Ureter (tissue), 1 donor: ENCODE results near the gene NTM. TPM values are rescaled to one million over a fixed set of nuclear protein-coding genes. Genes with fewer than 3 reads are reported as not detected.

Source experiments
- DNase-seq: peaks from one replicate; pipeline ENCODE4 v3.0.0-alpha.2; 2020; ENCODE audit warnings: low spot score
- total RNA-seq: library from RNA; stranded (reverse); gene quantifications from one replicate; pipeline ENCODE4 v1.2.4, GENCODE V29; 2023
- donor health status: DM: yes; HTN: yes; CAD: no.

The NTM gene
- total RNA-seq, 1 donor from 2014 or later = 9.9 TPM

DNA sequence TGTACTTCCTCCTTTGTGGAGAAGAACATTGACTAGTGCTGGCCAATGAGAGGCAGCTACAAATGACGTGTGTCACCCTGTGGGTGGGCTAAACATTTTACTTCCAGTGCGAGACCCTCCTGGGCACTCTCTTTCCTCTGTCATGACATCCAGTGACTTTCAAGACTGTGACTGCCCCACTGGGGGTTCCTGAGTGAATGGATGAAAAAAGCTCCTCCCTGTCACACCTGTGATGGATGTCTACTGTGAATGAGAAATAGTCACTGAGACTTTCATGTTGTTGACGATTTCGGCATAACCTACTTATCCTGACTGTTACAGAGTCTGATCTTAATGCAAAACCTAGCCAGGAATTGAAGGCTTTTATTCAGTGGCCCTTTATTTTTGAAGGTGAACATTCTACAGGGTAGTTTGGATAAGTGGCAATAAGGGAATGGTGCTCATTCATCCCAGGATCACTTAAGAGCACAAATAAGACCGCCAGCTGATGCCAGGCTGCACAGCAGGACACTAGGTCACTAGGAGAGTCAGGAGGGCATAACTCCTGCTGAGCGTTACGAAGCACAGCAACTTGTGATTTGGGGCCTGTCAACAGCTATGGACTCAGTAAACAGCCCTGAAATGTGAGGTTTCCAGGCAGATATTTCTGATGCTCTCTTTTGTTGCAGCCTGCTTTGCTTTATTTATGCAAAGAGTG lies 636.6 kb downstream of the NTM start:
- DNase-seq = no peak

GRCh38 chr11:132008226-132008625 lies 637.8 kb downstream of the NTM start:
- DNase-seq = no peak

- no peak for DNase-seq
Measured at GRCh38 chr11:132008872-132009271, 638.5 kb downstream of the NTM start.

- DNase-seq = no peak
Measured at GRCh38 chr11:132020001-132020400, 649.6 kb downstream of the NTM start.

DNA sequence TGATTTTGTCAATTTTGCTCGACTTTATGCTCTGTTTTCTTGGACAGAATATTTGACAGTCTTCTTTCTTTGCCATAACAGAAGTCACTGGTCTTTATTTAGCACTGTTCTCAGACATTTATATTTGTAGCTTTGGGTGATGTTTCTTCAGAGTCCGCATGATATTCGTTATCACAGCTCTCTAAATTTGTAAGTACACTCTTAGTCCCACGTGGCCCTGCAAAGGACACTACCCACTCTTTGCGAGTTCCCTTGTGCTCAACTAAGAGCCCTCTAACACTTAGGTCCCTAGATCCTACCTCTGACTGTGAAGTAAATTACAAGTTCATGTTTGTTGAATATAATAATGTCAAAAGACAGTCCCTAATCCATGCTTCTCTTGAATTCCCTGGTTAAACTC lies 651.9 kb downstream of the NTM start:
- no peak for DNase-seq

DNA sequence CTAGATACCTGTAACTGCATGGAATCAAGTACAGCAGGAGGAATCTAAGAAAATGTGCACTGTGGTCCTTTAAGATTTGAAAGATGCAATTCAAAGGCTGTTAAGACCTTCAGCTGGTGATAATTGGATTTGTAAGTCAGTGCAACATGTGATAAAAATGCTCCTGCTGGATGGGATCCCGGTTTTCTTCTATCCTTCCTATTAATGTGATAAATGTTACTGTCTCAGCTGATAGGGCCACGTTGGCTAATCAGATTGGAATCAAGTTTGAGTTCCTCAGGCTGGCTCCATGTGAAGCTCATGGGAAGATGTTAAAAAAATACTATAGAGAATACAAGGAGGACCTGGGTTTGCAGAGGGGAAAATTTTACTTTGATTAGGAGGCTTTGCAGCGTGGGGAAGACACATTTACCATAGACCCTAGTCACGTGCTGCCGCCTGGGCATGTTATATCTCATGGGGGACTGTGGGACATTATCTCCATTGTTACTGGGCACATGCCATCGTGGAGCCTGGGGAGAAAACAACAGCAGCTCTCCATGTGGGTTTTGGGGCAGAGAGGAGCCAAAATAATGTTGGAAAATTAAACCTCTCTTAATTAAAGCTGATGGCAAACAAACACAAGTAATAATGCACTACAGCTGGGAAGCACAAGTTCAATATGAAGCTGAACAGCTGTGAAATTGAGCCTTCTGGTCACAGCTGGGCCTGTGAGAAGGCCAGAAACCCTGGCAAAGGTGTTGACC lies 652.5 kb downstream of the NTM start:
- no peak for DNase-seq

GRCh38 chr11:132024587-132025295 lies 654.3 kb downstream of the NTM start:
- no peak for DNase-seq

GRCh38 chr11:132026746-132027145 lies 656.3 kb downstream of the NTM start:
- DNase-seq = no peak

- DNase-seq = no peak
Measured at GRCh38 chr11:132028380-132029240, 658.2 kb downstream of the NTM start.

- no peak for DNase-seq
Measured at GRCh38 chr11:132030896-132031295, 660.5 kb downstream of the NTM start.

- DNase-seq = no peak
Measured at GRCh38 chr11:132032555-132032954, 662.1 kb downstream of the NTM start.

GRCh38 chr11:132033051-132033450 lies 662.6 kb downstream of the NTM start:
- DNase-seq = no peak

DNA sequence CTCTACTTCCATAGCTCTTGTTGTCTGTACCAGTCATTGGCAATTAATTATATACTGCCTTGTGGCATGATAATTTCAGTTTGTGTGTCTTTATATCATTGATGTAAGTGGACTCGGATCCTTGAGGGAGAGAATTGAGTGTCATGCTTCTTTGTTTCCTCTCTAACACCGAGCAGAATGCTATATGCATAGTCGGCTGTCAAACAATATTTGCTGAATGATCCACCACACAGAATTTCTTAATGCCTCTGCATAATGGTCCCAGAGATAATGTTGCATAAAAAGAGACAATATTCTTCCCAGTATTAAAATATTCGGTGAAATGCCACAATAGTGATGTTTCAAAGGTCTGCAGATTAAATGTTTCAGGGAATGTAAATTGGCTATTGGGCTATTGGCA lies 664.8 kb downstream of the NTM start:
- DNase-seq = no peak

DNA sequence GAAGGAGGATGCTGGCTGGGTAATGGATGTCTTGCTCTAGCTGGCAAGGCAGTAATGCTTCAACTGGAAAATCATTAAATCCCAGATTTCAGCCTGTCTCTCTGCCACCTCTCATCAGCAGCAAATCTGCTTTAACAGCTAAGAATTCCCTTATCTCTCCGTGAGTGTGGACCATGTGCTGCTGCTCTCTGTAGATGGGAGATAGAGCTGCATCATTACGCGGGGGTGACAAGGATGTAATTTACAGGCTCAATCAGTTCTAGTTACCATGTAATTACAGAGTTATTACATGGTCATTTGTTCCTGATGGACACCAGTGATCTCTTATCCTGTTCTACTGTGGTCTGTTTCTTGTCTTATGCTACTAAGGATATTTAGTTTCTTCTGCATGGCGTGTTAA lies 665.4 kb downstream of the NTM start:
- DNase-seq = no peak

DNA sequence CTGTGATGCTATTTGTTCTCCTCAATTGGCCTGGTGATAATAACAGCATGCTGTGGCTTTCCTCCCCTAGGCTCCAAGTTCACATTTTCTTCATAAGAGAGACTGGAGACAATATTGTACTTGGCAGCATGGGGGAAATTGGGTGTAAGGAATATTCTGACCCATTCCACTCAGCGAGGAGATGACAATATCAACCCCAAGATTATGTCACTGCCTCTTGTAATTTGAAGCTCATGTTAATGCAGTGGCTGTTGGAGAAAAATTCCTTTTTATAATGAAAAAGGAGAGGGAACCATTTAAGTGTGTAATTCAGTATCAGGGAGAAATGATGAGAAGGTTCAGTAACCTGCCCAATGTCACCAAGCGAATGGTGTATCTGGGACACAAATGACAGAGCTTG lies 665.8 kb downstream of the NTM start:
- DNase-seq = no peak

GRCh38 chr11:132036746-132037466 lies 666.5 kb downstream of the NTM start:
- no peak for DNase-seq

GRCh38 chr11:132037467-132037862 lies 667.0 kb downstream of the NTM start:
- DNase-seq = no peak

- DNase-seq = no peak
Measured at GRCh38 chr11:132037956-132038355, 667.5 kb downstream of the NTM start.

DNA sequence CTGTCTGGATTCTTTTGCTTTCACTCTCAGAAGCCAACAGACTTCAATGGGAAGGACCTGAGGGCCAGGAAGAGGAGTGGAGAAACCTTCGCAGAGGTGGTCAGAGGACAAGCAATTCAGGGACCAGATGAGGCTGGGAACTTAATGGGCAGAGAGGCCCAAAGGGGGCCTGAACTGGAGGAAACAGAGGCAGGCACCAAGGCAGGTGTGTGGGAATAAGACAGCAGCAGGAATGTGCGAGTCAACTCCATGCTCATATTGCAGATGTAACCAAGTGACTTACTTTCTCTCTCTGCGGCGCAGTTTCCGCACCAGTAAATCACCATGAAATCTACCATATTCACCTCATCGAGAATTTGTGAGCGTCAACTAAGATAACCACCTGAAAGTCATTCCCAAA lies 669.1 kb downstream of the NTM start:
- no peak for DNase-seq

DNA sequence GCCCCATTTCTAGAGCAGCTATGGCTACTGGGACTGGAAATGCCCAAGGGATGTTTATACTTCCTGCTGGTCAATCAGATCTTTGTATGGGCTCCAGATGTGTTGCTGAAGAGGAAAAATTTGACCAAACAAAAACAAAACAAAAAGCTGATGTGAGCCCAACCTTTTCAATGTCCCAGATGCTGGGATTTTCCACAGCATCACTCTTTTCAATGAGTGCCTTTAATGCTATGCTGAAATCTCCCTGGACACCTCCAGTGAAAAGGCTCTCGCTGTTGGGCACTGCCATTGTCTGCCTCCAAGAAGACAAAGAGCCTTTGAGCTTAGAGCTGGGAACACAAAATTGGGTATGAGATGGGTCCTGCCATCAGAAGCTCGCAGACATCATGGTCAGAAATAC lies 671.9 kb downstream of the NTM start:
- no peak for DNase-seq

DNA sequence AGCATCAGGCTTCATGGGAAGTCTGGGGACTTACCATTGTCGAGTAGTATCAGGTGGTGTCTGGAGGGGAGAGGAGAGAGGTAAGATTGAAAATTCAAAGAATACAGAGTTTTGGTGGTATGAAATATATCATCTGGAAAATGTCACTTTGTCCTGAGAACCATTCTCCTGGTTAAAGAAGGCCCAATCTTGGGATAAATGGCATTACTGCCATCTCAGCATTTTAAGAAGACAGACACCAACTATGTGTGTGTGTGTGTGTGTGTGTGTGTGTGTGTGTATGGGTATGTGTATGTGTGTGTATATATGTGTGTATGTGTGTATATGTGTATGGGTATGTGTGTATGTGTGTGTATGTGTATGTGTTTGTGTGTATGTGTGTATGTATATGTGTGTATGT lies 673.3 kb downstream of the NTM start:
- no peak for DNase-seq
